ENCODE data around the gene CTLA4. TPM values are rescaled to one million over a fixed set of nuclear protein-coding genes. Genes with fewer than 3 reads are reported as not detected.
"Not testable (repeated sequence)": the region's sequence is repeated elsewhere in the genome, so short reads cannot be mapped to it uniquely, and the experiment has no call there.

CTLA4 gene
- total RNA-seq, 1 donor from 2014 or later = 0.65 TPM

GRCh38 chr2:203880557-203881125 lies 13.1 kb downstream of the CTLA4 start:
- Mint-ChIP-seq H3K27me3 (ENCODE audit: low read depth) (no peaks in the 10 kb centered on the region), H3K4me1 (no peaks in the 10 kb centered on the region), H3K9me3 (no peaks in the 10 kb centered on the region), H3K36me3 (ENCODE audit: low read depth) (no peaks in the 10 kb centered on the region), H3K4me3 (no peak overlapping the region), H3K27ac (ENCODE audit: unreplicated experiment) (no peak overlapping the region)
- no peak for TF ChIP-seq CTCF (conservative IDR thresholded peaks at IDR 0.05)
- DNase-seq (ENCODE audit: low read depth, low spot score) = no peak

- H3K27ac Mint-ChIP-seq (ENCODE audit: unreplicated experiment); H3K9me3 Mint-ChIP-seq; H3K27me3 Mint-ChIP-seq (ENCODE audit: low read depth); DNase-seq (ENCODE audit: low read depth, low spot score); H3K36me3 Mint-ChIP-seq (ENCODE audit: low read depth); H3K4me1 Mint-ChIP-seq; H3K4me3 Mint-ChIP-seq: not testable (repeated sequence)
These were observed 13.6 kb downstream of the CTLA4 start for GRCh38 chr2:203881185-203881584.

DNA sequence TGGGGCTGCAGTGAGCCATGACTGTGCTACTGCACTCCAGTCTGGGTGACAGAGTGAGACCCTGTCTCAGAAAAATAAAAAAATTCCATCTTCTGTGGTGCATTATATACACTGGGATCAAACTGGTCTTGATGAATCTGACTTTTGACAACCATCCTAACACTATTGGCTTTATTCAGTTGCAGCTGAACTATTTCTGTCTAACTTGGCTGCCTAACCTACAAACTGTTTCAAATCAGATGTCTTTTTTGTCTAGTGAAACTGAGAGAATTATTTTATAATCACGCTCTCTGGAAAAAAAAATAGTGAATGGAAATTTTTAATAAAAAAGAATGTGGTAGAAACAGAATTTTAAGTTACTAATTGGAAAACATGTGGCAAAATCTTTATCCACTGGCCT lies 15.0 kb downstream of the CTLA4 start:
- H3K4me3 Mint-ChIP-seq = no peak overlapping the region
- H3K27ac Mint-ChIP-seq (ENCODE audit: unreplicated experiment) = no peak overlapping the region
- peaks cover 10% of the 10 kb centered on the region for H3K4me1 Mint-ChIP-seq
- H3K36me3 Mint-ChIP-seq (ENCODE audit: low read depth) = no peaks in the 10 kb centered on the region
- TF ChIP-seq CTCF (conservative IDR thresholded peaks at IDR 0.05) = no peak
- no peaks in the 10 kb centered on the region for H3K27me3 Mint-ChIP-seq (ENCODE audit: low read depth)
- DNase-seq (ENCODE audit: low read depth, low spot score) = no peak
- H3K9me3 Mint-ChIP-seq = no peaks in the 10 kb centered on the region

DNA sequence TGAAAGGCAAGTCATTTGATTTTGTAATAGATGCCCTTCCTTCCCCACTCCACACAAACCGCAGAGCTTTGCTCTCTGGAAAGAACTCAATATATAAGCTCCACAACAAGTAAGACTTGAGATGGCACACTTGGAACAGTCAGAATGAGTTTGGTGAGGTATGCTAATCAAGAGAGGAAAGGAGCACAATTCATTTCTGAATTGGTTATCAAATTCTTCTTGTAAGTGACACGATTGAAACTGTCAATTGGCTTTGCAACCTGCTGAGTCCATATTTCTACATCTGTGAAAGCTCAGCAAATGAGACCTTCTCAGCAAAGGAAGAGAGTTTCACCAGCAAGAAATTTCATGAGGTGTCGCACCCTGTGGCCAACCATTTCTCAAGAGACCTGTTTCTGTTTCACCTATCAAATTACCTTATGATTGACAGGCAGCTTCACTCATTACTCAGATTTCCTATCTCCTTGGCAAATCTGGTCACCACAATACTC lies 19.1 kb downstream of the CTLA4 start:
- peaks cover 20% of the 10 kb centered on the region for H3K4me1 Mint-ChIP-seq
- DNase-seq (ENCODE audit: low read depth, low spot score) = no peak
- H3K27ac Mint-ChIP-seq (ENCODE audit: unreplicated experiment) = no peak overlapping the region
- no peaks in the 10 kb centered on the region for H3K9me3 Mint-ChIP-seq
- H3K36me3 Mint-ChIP-seq (ENCODE audit: low read depth) = no peaks in the 10 kb centered on the region
- TF ChIP-seq CTCF (conservative IDR thresholded peaks at IDR 0.05) = no peak
- no peaks in the 10 kb centered on the region for H3K27me3 Mint-ChIP-seq (ENCODE audit: low read depth)
- no peak overlapping the region for H3K4me3 Mint-ChIP-seq

DNA sequence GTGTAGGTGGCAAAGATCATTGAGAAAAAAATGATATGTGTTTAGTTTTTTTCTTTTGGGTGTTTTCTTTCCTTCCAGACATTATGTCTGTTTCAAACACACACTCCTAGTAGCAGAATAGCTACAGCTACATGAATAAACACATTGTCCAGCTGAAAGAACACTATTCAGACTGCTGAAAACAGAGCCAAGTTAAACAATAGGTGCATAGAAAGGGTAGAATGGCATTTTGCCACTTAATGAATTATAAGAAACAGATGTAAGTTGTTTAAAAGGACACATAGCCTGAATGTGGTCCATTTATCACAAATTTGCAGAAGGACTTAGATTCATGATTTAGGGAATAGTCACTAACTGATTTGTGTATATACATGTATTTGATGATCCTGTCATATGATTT lies 20.1 kb downstream of the CTLA4 start:
- Mint-ChIP-seq H3K36me3 (ENCODE audit: low read depth) (no peaks in the 10 kb centered on the region), H3K9me3 (peaks cover 3% of the 10 kb centered on the region), H3K4me1 (peaks cover 26% of the 10 kb centered on the region), H3K27ac (ENCODE audit: unreplicated experiment) (no peak overlapping the region), H3K27me3 (ENCODE audit: low read depth) (no peaks in the 10 kb centered on the region), H3K4me3 (no peak overlapping the region)
- DNase-seq (ENCODE audit: low read depth, low spot score) = no peak
- TF ChIP-seq CTCF (conservative IDR thresholded peaks at IDR 0.05) = no peak

- H3K27ac Mint-ChIP-seq (ENCODE audit: unreplicated experiment) = no peak overlapping the region
- no peak for DNase-seq (ENCODE audit: low read depth, low spot score)
- no peak overlapping the region for H3K4me3 Mint-ChIP-seq
- H3K36me3 Mint-ChIP-seq (ENCODE audit: low read depth) = no peaks in the 10 kb centered on the region
- TF ChIP-seq CTCF (conservative IDR thresholded peaks at IDR 0.05) = no peak
- peaks cover 3% of the 10 kb centered on the region for H3K9me3 Mint-ChIP-seq
- H3K27me3 Mint-ChIP-seq (ENCODE audit: low read depth) = no peaks in the 10 kb centered on the region
- H3K4me1 Mint-ChIP-seq = peaks cover 30% of the 10 kb centered on the region
These were observed 22.0 kb downstream of the CTLA4 start for GRCh38 chr2:203889542-203889941.

Data from neural crest cell (in vitro differentiated cells).